Measurements from ENCODE around the gene ZSCAN31. TPM values are rescaled to one million over a fixed set of nuclear protein-coding genes. Genes with fewer than 3 reads are reported as not detected.

ZSCAN31 gene
- total RNA-seq, 4 donors from 2014 or later, result 3.6 to 19.4 (median 7.0) TPM

DNA sequence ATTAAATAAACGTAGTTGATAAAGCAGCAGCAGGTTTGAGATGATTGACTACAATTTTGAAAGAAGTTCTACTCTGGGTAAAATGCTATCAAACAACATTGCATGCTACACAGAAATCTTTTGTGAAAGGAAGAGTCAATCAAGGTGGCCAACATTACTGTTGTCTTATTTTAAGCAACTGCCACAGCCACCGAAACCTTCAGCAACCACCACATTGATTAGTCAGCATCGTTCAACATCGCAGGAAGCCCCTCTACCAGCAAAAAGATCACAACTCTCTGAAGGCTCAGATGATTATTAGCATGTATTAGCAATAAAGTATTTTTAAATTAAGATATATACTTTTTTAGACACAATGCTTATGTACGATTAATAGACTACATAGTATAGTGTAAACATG is 40.6 kb downstream of the ZSCAN31 start:
- intact Hi-C loops (cut with DNase I; ENCODE audit: low total_unique reads), result no loop called here
- H3K4me3 ChIP-seq (ENCODE audit: low read depth, poor library complexity, severe bottlenecking), result no peak overlapping the region
- DNase-seq (ENCODE audit: low spot score in 2 of 2), result no peak
- WGBS, 2 donors, result 93 to 98% methylated on average over 5 of the region's 5 CpGs
- TF ChIP-seq CTCF (IDR thresholded peaks at IDR 0.05), result no peak
- TF ChIP-seq POLR2A (IDR thresholded peaks at IDR 0.05), result no peak

GRCh38 chr6:28291573-28291972 is 44.4 kb downstream of the ZSCAN31 start:
- no peak overlapping the region for H3K4me3 ChIP-seq (ENCODE audit: low read depth, poor library complexity, severe bottlenecking)
- TF ChIP-seq POLR2A (IDR thresholded peaks at IDR 0.05) (no peak), CTCF (IDR thresholded peaks at IDR 0.05) (no peak)
- DNase-seq (ENCODE audit: low spot score in 2 of 2), result no peak
- intact Hi-C loops (cut with DNase I; ENCODE audit: low total_unique reads), result no loop called here

DNA sequence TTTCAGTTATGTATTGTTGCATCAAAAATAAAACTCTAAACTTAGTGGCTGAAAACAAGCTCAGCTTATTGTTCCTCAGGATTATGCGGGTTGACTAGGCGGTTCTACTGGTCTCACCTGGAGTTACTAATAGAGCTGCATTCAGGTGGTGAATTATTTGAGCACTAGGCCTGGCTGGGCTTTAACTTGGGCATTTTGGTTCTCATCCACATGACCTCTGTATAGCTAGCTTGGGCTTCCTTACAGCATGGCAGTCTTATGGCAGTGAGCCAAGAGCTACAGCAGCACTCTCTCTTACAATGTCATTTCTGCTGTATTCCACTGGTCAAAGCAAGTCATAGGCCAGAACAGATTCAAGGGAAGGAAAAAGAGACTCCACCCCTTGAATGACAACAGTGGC is 53.0 kb downstream of the ZSCAN31 start:
- 95 to 98% methylated on average over 2 of the region's 2 CpGs for WGBS, 2 donors
- no peak for DNase-seq (ENCODE audit: low spot score in 2 of 2)
- no peak overlapping the region for H3K4me3 ChIP-seq (ENCODE audit: low read depth, poor library complexity, severe bottlenecking)
- intact Hi-C loops (cut with DNase I; ENCODE audit: low total_unique reads), result no loop called here
- TF ChIP-seq POLR2A (IDR thresholded peaks at IDR 0.05) (no peak), CTCF (IDR thresholded peaks at IDR 0.05) (no peak)

DNA sequence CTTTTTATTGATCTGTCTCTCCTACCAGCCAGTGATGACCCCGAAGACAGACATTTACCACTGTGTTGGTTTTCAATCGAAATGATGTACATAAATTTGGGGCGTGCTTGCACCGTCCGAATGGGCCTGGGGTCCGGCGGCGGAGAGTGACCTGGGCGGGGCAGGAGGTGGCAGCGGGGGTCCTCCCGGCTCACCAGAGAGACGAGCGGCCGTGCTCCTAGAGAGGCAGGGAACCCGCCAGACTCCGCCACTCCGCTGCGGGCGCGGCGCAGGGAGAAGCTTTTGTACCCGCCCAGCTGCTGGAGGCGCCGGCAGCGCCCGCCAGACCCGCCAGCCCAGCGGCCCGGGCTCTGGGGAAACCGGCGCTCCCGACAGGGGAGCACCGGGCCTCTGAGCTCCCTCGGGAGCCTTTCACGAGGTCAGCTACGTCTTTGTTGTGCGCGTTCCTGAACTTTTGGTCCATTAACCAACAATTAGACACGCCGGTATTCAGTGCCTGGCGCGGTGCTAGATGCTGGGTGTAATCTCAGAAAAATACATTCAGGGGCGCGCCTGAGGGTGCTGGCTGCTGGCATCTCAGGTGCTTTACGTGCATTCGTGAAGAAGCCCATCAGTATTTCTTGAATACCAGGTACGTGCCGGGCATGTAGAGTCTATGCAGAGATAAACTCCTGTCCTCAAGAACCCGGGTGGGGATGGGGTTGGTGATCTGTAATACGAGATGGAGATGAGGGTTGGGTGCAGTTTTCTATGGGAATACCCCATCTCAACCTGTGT is 54.5 kb downstream of the ZSCAN31 start, which contains the start of gene PGBD1:
Gene PGBD1, plus strand, starts transcription at position 285 of the 777 bp plus-strand sequence. CDS start 2,242 bp downstream, outside the sequence.
- peak within 1 kb of the TSS; percentile 35 for H3K4me3 ChIP-seq (ENCODE audit: low read depth, poor library complexity, severe bottlenecking)
- 0 to 1% methylated on average over 28 to 35 of the region's 50 CpGs for WGBS, 2 donors
- intact Hi-C loops (cut with DNase I; ENCODE audit: low total_unique reads), result no loop called here
- DNase-seq (ENCODE audit: low spot score in 2 of 2), result peak; percentile 18 to 92
- TF ChIP-seq POLR2A (IDR thresholded peaks at IDR 0.05) (no peak), CTCF (IDR thresholded peaks at IDR 0.05) (no peak)

DNA sequence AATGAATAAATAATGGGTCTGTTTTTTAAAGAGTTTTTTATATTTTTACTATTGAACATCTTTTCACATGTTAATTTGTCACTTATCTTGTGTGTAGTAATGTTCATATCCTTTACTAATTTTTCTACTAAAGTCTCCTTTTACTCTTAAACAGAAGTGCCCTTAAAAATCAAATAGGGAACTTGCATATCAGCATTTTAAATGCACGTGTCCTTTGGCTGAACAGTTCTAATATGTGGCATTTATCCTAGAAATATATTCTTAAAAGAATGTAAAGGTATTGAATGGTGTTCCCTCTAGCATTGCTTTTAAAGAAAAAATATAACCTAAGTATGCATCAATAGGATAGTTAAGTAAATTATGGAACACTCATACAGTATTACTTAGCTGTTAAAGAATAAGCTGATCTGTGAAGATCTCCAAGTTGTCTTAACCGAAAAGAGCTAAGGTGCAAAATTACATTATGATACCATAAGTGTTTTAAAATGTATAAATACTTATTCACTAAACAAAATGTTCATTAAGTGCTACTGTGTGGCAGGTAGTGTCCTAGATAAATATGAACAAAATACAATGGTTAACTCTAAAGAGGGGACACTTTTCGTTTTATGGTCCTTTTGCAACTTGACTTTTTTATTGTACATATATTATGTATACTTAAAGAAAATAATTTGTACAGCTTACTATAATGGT is 55.2 kb downstream of the ZSCAN31 start:
- TF ChIP-seq CTCF (IDR thresholded peaks at IDR 0.05) (no peak), POLR2A (IDR thresholded peaks at IDR 0.05) (no peak)
- intact Hi-C loops (cut with DNase I; ENCODE audit: low total_unique reads), result no loop called here
- WGBS, 2 donors, result 45 to 46% methylated on average over 3 of the region's 3 CpGs
- H3K4me3 ChIP-seq (ENCODE audit: low read depth, poor library complexity, severe bottlenecking), result no peak overlapping the region
- DNase-seq (ENCODE audit: low spot score in 2 of 2), result no peak

Data from lower leg skin (tissue), 4 donors.